ENCODE data around the gene PROKR2. TPM values are rescaled to one million over a fixed set of nuclear protein-coding genes. Genes with fewer than 3 reads are reported as not detected.

Gene PROKR2
- total RNA-seq, 2 experiments from 2014 or later = not detected

GRCh38 chr20:5349448-5349847 is 32.7 kb upstream of the PROKR2 start:
- no peak overlapping the region for H3K27ac Mint-ChIP-seq
- intact Hi-C loops (cut with DNase I, micrococcal nuclease) = no loop called here
- POLR2A ChIA-PET = no interaction called here

GRCh38 chr20:5342021-5342420 is 25.3 kb upstream of the PROKR2 start:
- no peaks in the 10 kb centered on the region for H3K36me3 Mint-ChIP-seq (ENCODE audit: low read depth)
- Histone ChIP-seq H3K4me1 (ENCODE audit: insufficient read depth, low read length) (no peaks in the 10 kb centered on the region), H3K36me3 (ENCODE audit: insufficient read depth, low read length) (no peaks in the 10 kb centered on the region), H3K4me3 (ENCODE audit: low read length) (no peak overlapping the region), H3K27me3 (ENCODE audit: control insufficient read depth in 1 of 2, insufficient read depth in 2 of 2, low read length in 2 of 2) (peaks cover 0 to 9% of the 10 kb centered on the region in 2 experiments), H3K27ac (ENCODE audit: low read depth in 1 of 2, low read length in 2 of 2) (no peak overlapping the region), H3K9me3 (ENCODE audit: control insufficient read depth in 1 of 2, insufficient read depth in 1 of 2, low read length in 2 of 2) (no peaks in the 10 kb centered on the region)
- no peak for TF ChIP-seq CTCF (IDR thresholded peaks at IDR 0.05)
- POLR2A ChIA-PET = no interaction called here
- DNase-seq = no peak
- H3K9me3 Mint-ChIP-seq = peaks cover 4% of the 10 kb centered on the region
- intact Hi-C loops (cut with DNase I, micrococcal nuclease) = no loop called here
- peaks cover 32% of the 10 kb centered on the region for H3K27me3 Mint-ChIP-seq
- no peak for ATAC-seq (ENCODE audit: poor library complexity)
- H3K4me3 Mint-ChIP-seq = no peak overlapping the region
- no peak overlapping the region for H3K27ac Mint-ChIP-seq
- CTCF ChIA-PET = no interaction called here
- no peaks in the 10 kb centered on the region for H3K4me1 Mint-ChIP-seq (ENCODE audit: low read depth)

More at GRCh38 chr20:5349448-5349847, 32.7 kb upstream of the PROKR2 start:
- peaks cover 2 to 5% of the 10 kb centered on the region in 2 experiments for H3K27me3 ChIP-seq (ENCODE audit: control insufficient read depth in 1 of 2, insufficient read depth in 2 of 2, low read length in 2 of 2)
- Mint-ChIP-seq H3K4me1 (ENCODE audit: low read depth) (no peaks in the 10 kb centered on the region), H3K9me3 (no peaks in the 10 kb centered on the region), H3K27me3 (peaks cover 16% of the 10 kb centered on the region), H3K4me3 (no peak overlapping the region), H3K36me3 (ENCODE audit: low read depth) (no peaks in the 10 kb centered on the region)
- TF ChIP-seq CTCF (IDR thresholded peaks at IDR 0.05) = no peak
- H3K27ac ChIP-seq (ENCODE audit: low read depth in 1 of 2, low read length in 2 of 2) = no peak overlapping the region
- no peaks in the 10 kb centered on the region for H3K36me3 ChIP-seq (ENCODE audit: insufficient read depth, low read length)
- no peaks in the 10 kb centered on the region for H3K4me1 ChIP-seq (ENCODE audit: insufficient read depth, low read length)
- ATAC-seq (ENCODE audit: poor library complexity) (no peak), DNase-seq (no peak)
- H3K4me3 ChIP-seq (ENCODE audit: low read length) = no peak overlapping the region
- H3K9me3 ChIP-seq (ENCODE audit: control insufficient read depth in 1 of 2, insufficient read depth in 1 of 2, low read length in 2 of 2) = no peaks in the 10 kb centered on the region
- CTCF ChIA-PET = no interaction called here

GRCh38 chr20:5331340-5331739 is 14.6 kb upstream of the PROKR2 start:
- DNase-seq = no peak
- Mint-ChIP-seq H3K4me1 (ENCODE audit: low read depth) (no peaks in the 10 kb centered on the region), H3K9me3 (no peaks in the 10 kb centered on the region), H3K27ac (no peak overlapping the region), H3K4me3 (no peak overlapping the region), H3K27me3 (peaks cover 64% of the 10 kb centered on the region), H3K36me3 (ENCODE audit: low read depth) (no peaks in the 10 kb centered on the region)
- CTCF ChIA-PET = no interaction called here
- TF ChIP-seq CTCF (IDR thresholded peaks at IDR 0.05) = no peak
- no peak overlapping the region for H3K27ac ChIP-seq (ENCODE audit: low read depth in 1 of 2, low read length in 2 of 2)
- peaks cover 3 to 5% of the 10 kb centered on the region in 2 experiments for H3K27me3 ChIP-seq (ENCODE audit: control insufficient read depth in 1 of 2, insufficient read depth in 2 of 2, low read length in 2 of 2)
- POLR2A ChIA-PET = no interaction called here
- no peaks in the 10 kb centered on the region for H3K9me3 ChIP-seq (ENCODE audit: control insufficient read depth in 1 of 2, insufficient read depth in 1 of 2, low read length in 2 of 2)
- intact Hi-C loops (cut with DNase I, micrococcal nuclease) = no loop called here
- no peaks in the 10 kb centered on the region for H3K36me3 ChIP-seq (ENCODE audit: insufficient read depth, low read length)
- no peak for ATAC-seq (ENCODE audit: poor library complexity)
- H3K4me3 ChIP-seq (ENCODE audit: low read length) = no peak overlapping the region
- no peaks in the 10 kb centered on the region for H3K4me1 ChIP-seq (ENCODE audit: insufficient read depth, low read length)

All from CD4-positive, alpha-beta T cell (primary cell).